ENCODE measurements around the gene FAM120A.

The FAM120A gene, protein sequence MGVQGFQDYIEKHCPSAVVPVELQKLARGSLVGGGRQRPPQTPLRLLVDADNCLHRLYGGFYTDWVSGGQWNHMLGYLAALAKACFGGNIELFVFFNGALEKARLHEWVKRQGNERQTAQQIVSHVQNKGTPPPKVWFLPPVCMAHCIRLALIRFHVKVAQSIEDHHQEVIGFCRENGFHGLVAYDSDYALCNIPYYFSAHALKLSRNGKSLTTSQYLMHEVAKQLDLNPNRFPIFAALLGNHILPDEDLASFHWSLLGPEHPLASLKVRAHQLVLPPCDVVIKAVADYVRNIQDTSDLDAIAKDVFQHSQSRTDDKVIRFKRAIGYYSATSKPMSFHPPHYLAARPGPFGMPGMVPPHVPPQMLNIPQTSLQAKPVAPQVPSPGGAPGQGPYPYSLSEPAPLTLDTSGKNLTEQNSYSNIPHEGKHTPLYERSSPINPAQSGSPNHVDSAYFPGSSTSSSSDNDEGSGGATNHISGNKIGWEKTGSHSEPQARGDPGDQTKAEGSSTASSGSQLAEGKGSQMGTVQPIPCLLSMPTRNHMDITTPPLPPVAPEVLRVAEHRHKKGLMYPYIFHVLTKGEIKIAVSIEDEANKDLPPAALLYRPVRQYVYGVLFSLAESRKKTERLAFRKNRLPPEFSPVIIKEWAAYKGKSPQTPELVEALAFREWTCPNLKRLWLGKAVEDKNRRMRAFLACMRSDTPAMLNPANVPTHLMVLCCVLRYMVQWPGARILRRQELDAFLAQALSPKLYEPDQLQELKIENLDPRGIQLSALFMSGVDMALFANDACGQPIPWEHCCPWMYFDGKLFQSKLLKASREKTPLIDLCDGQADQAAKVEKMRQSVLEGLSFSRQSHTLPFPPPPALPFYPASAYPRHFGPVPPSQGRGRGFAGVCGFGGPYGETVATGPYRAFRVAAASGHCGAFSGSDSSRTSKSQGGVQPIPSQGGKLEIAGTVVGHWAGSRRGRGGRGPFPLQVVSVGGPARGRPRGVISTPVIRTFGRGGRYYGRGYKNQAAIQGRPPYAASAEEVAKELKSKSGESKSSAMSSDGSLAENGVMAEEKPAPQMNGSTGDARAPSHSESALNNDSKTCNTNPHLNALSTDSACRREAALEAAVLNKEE

DNA sequence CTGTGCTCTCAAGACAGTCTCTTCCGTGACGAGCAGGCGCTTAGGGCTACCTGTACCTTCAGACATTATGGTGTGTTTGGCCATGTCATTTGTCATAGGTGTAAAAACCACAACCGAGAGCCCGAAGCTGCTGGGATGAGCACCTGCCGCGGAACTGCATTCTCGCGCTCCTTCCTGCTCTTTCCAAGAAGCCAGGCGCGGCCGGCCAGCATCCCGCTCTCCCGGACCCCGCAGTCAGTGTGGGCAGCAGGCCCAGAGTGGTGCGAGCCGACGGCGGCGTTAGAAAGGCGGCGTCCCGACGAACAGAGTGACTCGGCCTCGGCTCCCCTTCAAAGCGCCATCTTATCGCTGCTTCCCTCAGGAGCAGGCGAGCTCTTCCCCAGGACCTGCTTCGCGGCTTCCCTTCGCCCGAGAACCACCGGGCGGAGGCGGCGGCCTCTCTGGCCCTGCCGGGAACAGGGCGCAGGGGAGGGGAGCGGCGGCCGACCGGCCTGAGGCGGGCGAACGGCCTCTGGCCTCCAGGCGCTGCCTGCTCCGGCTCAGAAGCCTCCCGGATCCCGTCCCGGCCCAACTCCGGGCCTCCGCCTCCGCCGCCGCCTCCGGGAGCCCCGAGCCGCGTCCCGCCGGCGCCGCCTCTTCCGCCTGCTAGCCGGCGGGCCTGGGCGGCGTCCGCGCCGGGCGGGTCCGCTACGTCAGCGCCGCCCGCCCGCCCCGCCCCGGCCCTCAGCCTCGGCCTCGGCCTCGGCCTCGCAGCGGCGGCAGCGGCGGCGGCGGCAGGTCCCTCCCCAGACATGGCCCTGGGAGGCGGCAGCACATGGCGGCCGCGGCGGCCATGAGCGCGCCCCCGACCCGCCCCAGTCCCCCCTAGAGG is at the start of gene FAM120A:
Gene FAM120A (plus strand): TSS at position 741 of the 871 bp plus-strand sequence. CDS start 231 bp downstream, outside the sequence.
- DNase-seq (ENCODE audit: extremely low spot score) = peak; percentile 90
- TF ChIP-seq, protein P1, sequence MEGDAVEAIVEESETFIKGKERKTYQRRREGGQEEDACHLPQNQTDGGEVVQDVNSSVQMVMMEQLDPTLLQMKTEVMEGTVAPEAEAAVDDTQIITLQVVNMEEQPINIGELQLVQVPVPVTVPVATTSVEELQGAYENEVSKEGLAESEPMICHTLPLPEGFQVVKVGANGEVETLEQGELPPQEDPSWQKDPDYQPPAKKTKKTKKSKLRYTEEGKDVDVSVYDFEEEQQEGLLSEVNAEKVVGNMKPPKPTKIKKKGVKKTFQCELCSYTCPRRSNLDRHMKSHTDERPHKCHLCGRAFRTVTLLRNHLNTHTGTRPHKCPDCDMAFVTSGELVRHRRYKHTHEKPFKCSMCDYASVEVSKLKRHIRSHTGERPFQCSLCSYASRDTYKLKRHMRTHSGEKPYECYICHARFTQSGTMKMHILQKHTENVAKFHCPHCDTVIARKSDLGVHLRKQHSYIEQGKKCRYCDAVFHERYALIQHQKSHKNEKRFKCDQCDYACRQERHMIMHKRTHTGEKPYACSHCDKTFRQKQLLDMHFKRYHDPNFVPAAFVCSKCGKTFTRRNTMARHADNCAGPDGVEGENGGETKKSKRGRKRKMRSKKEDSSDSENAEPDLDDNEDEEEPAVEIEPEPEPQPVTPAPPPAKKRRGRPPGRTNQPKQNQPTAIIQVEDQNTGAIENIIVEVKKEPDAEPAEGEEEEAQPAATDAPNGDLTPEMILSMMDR (IDR thresholded peaks at IDR 0.05; ENCODE audit: control extremely low read depth, extremely low read depth, low read depth, missing control alignments) = no peak
- ChIA-PET CTCF (interaction anchor here (1.1 kb wide), 1 partner anchor 13 kb away, joined by 3 read pairs; no protein-coding TSS in a partner anchor), POLR2A (interaction anchor here (0.6 kb wide), 1 partner anchor 11 kb away, joined by 4 read pairs; no protein-coding TSS in a partner anchor)

DNA sequence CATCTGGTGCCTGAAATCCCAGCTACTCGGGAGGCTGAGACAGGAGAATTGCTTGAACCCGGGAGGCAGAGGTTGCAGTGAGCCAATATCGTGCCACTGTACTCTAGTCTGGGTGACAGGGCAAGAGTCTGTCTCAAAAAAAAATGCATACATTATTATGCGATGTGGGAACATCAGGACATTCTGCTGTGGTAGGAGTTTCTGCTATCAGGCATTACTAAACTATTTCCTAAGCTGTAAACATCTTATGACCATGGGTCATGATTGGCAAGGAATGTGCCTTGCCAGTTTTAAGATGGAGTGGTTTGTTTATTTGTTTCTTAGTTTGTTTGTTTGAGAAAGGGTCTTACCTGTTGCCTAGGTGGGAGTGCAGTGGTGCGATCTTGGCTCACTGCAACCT is 45.1 kb upstream of the FAM120A start:
- DNase-seq (ENCODE audit: extremely low spot score) = no peak
- TF ChIP-seq, protein P1 (IDR thresholded peaks at IDR 0.05; ENCODE audit: control extremely low read depth, extremely low read depth, low read depth, missing control alignments) = no peak
- ChIA-PET CTCF (no interaction called here), POLR2A (no interaction called here)

DNA sequence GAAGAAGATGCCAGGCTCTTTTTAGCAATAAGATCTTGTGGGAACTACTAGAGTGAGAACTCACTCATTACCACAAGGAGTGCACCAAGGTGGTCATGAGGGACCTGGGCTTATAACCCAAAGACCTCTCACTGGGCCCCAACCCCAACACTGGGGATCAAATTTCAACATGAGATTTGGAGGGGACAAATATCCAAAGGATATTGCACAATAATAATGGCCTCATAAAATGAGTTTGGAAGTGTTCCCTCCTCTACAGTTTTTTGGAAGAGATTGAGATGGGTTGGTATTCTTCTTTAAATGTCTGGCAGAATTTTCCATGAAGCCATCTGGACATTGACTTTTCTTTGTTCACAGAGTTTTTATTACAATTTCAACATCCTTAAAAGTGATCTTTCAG is 38.0 kb upstream of the FAM120A start:
- CTCF ChIA-PET = no interaction called here
- POLR2A ChIA-PET = no interaction called here
- TF ChIP-seq, protein P1 (IDR thresholded peaks at IDR 0.05; ENCODE audit: control extremely low read depth, extremely low read depth, low read depth, missing control alignments) = no peak
- DNase-seq (ENCODE audit: extremely low spot score) = no peak

DNA sequence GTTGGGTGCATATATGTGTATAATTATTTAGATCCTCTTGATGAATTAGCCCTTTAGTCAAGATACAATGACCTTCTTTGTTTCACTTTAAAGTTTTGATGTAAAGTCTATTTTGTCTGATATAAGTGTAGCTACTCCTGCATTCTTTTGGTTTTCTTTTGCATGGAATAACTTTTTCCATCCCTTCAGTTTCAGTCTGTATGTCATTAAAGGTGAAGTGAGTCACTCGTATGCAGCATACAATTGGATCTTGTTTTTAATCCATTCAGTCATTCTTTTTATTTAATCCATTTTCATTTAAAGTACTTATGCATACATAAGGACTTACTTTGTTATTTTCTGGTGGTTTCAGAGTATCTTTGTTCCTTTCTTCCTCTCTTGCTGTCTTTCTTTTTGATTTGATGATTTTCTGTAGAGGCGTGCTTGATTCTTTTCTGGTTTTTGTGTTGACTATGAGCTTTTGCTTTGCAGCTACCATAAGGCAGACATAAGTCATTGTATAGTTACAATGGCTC is 36.3 kb upstream of the FAM120A start:
- CTCF ChIA-PET = interaction anchor here (1.3 to 1.6 kb wide), 2 partner anchors 12 to 14 kb away, joined by 3 to 6 read pairs; no protein-coding TSS in a partner anchor
- DNase-seq (ENCODE audit: extremely low spot score) = no peak
- POLR2A ChIA-PET = no interaction called here
- TF ChIP-seq, protein P1 (IDR thresholded peaks at IDR 0.05; ENCODE audit: control extremely low read depth, extremely low read depth, low read depth, missing control alignments) = no peak

DNA sequence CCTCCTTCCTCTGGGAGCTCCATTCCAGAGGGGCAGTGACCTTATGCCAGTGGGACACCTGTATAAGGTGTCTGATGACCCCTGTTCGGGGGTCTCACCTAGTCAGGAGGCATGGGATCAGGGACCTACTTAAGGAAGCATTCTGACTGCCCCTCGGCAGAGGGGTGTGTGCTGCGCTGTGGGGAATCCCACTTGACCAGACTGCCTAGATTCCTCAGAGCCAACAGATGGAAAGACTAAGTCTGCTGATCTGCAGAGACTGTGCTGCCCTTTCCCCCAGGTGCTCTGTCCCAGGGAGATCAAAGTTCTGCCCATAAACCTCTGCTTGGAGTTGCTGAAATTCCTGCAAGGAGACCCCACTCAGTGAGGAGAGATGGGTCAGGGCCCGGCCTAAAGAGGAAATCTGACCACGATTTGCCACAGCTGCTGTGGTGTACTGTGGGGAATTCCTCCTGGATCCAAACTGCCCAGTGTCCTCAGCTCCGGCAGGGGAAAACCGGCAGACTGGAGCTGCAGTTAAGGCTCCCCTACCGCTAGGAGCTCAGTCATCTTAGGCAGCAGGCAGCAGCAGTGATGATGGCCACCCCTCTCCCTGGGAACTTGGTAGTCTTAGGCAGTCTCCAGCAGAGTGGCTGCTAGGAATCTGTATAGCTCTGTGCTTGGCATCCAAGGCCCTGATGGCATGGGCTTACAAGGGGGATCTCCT is 34.8 kb upstream of the FAM120A start:
- TF ChIP-seq, protein P1 (IDR thresholded peaks at IDR 0.05; ENCODE audit: control extremely low read depth, extremely low read depth, low read depth, missing control alignments) = no peak
- ChIA-PET CTCF (interaction anchor here (1.3 to 1.6 kb wide), 2 partner anchors 14 to 33 kb away, joined by 4 to 6 read pairs; no protein-coding TSS in a partner anchor), POLR2A (no interaction called here)
- DNase-seq (ENCODE audit: extremely low spot score) = no peak

Measured in GM10248 (cell line).